Neural cell (in vitro differentiated cells): Measurements from ENCODE around the gene MALRD1. TPM values are rescaled to one million over a fixed set of nuclear protein-coding genes. Genes with fewer than 3 reads are reported as not detected.

Experiments
- H2AFZ ChIP-seq: fragments of 200-600, 300-800 bp; sonication (generic), shearing (Covaris generic); 2 replicates; pipeline ENCODE4 v1.6.0; 2014; ENCODE audit warnings: low read depth, mild to moderate bottlenecking, antibody characterized with exemption, low read length, moderate library complexity
- H3F3A ChIP-seq: fragments of 200-600 bp; shearing (Covaris generic); 2 replicates; pipeline ENCODE4 v1.6.1; 2016; ENCODE audit warnings: mild to moderate bottlenecking, moderate library complexity, mixed read lengths, antibody characterized with exemption, low read length; ENCODE audit not compliant: insufficient read depth, poor library complexity, severe bottlenecking
- H3K27ac ChIP-seq: fragments of 200-600, 300-800 bp; sonication (generic), shearing (Covaris generic); 2 replicates; pipeline ENCODE4 v1.5.1; 2014; ENCODE audit warnings: mild to moderate bottlenecking, low read length, moderate library complexity
- H3K27me3 ChIP-seq: fragments of 300-800, 200-600 bp; sonication (generic), shearing (Covaris generic); 2 replicates; pipeline ENCODE4 v1.6.0; 2014; ENCODE audit warnings: mild to moderate bottlenecking, low read depth, low read length, moderate library complexity; ENCODE audit not compliant: insufficient read depth
- H3K36me3 ChIP-seq: fragments of 300-800, 200-600 bp; sonication (generic), shearing (Covaris generic); 2 replicates; pipeline ENCODE4 v1.5.1; 2014; ENCODE audit warnings: mild to moderate bottlenecking, antibody characterized with exemption, low read length, moderate library complexity; ENCODE audit not compliant: insufficient read depth
- H3K4me2 ChIP-seq: fragments of 300-800, 200-600 bp; sonication (generic), shearing (Covaris generic); 2 replicates; pipeline ENCODE4 v1.6.0; 2014; ENCODE audit warnings: mild to moderate bottlenecking, low read length
- H3K4me3 ChIP-seq: fragments of 300-800, 200-600 bp; sonication (generic), shearing (Covaris generic); 2 replicates; pipeline ENCODE4 v1.5.1; 2014; ENCODE audit warnings: mild to moderate bottlenecking, low read length, moderate library complexity
- H3K79me2 ChIP-seq: fragments of 200-600 bp; shearing (Covaris generic); replicated peaks from 2 replicates; pipeline ENCODE4 v1.6.0; 2014; ENCODE audit warnings: mild to moderate bottlenecking, low read length, moderate library complexity; ENCODE audit not compliant: insufficient read depth
- H3K9ac ChIP-seq: fragments of 300-800, 200-600 bp; sonication (generic), shearing (Covaris generic); 2 replicates; pipeline ENCODE4 v1.6.1; 2016; ENCODE audit warnings: mild to moderate bottlenecking, low read length, mixed read lengths
- H3K9me2 ChIP-seq: fragments of 200-600 bp; shearing (Covaris generic); 2 replicates; pipeline ENCODE4 v1.6.1; 2016; ENCODE audit warnings: mild to moderate bottlenecking, low read length, mixed read lengths; ENCODE audit not compliant: insufficient read depth
- H3K9me3 ChIP-seq: fragments of 200-600, 300-800 bp; sonication (generic), shearing (Covaris generic); 2 replicates; pipeline ENCODE4 v1.6.1; 2016; ENCODE audit warnings: mild to moderate bottlenecking, mixed run types, low read length, moderate library complexity, mixed read lengths
- H4K20me1 ChIP-seq: fragments of 200-600 bp; shearing (Covaris generic); 2 replicates; pipeline ENCODE4 v1.6.1; 2016; ENCODE audit warnings: mild to moderate bottlenecking, mixed run types; ENCODE audit not compliant: insufficient read depth
- CTCF ChIP-seq: fragments of 450-650 bp; IDR thresholded peaks from 2 replicates; pipeline ENCODE4 v1.5.1; 2014; ENCODE audit warnings: antibody characterized with exemption, mild to moderate bottlenecking, moderate library complexity; ENCODE audit not compliant: poor library complexity, severe bottlenecking
- EP300 ChIP-seq: fragments of 450-650 bp; conservative IDR thresholded peaks from 2 replicates; pipeline ENCODE4 v1.6.1; 2014; ENCODE audit warnings: antibody characterized with exemption, mild to moderate bottlenecking, moderate library complexity; ENCODE audit not compliant: poor library complexity, severe bottlenecking
- EZH2 ChIP-seq: fragments of 200-600, 300-800 bp; shearing (Covaris generic), sonication (generic); IDR thresholded peaks from 2 replicates; pipeline ENCODE4 v1.6.1; 2014; ENCODE audit warnings: antibody characterized with exemption, low read length, borderline replicate concordance, mild to moderate bottlenecking; ENCODE audit not compliant: insufficient read depth, poor library complexity, severe bottlenecking
- MXI1 ChIP-seq: fragments of 450-650 bp; conservative IDR thresholded peaks from 2 replicates; pipeline ENCODE4 v1.6.1; 2014; ENCODE audit warnings: antibody characterized with exemption, mild to moderate bottlenecking; ENCODE audit not compliant: poor library complexity, severe bottlenecking
- POLR2AphosphoS5 ChIP-seq: IDR thresholded peaks from 2 replicates; pipeline ENCODE4 v1.6.1; 2012
- RAD21 ChIP-seq: fragments of 450-650 bp; conservative IDR thresholded peaks from 2 replicates; pipeline ENCODE4 v1.6.1; 2014; ENCODE audit warnings: antibody characterized with exemption, mild to moderate bottlenecking, moderate library complexity
- SMC3 ChIP-seq: fragments of 450-650 bp; conservative IDR thresholded peaks from 2 replicates; pipeline ENCODE4 v1.6.1; 2014; ENCODE audit warnings: antibody characterized with exemption, mild to moderate bottlenecking, moderate library complexity; ENCODE audit not compliant: poor library complexity
- TAF1 ChIP-seq: IDR thresholded peaks from 2 replicates; pipeline ENCODE4 v1.6.1; 2012; ENCODE audit warnings: low read depth
- polyA plus RNA-seq: library from polyadenylated mRNA; depleted of rRNA; stranded (reverse); fragments of >200 nt; gene quantifications from 2 replicates; pipeline ENCODE4 v1.2.3, GENCODE V29; 2014
- TF ChIP-seq, protein P1 (sequence below): IDR thresholded peaks from 2 replicates; pipeline ENCODE4 v1.6.1; 2012; ENCODE audit warnings: borderline replicate concordance

The MALRD1 gene
- polyA plus RNA-seq, 1 donor from 2014 or later = 0.21 TPM

- Histone ChIP-seq H3K4me3 (no peak overlapping the region), H3F3A (no peaks in the 10 kb centered on the region), H3K27me3 (no peaks in the 10 kb centered on the region), H3K9me3 (no peaks in the 10 kb centered on the region), H3K9me2 (no peaks in the 10 kb centered on the region), H3K36me3 (no peaks in the 10 kb centered on the region), H3K4me2 (no peak overlapping the region), H2AFZ (no peak overlapping the region), H3K27ac (no peak overlapping the region), H3K79me2 (no peaks in the 10 kb centered on the region), H3K9ac (no peak overlapping the region), H4K20me1 (no peaks in the 10 kb centered on the region)
- TF ChIP-seq SMC3 = no peak
- no peak for TF ChIP-seq EZH2
- no peak for TF ChIP-seq CTCF
- TF ChIP-seq MXI1 = no peak
- TF ChIP-seq, protein P1, sequence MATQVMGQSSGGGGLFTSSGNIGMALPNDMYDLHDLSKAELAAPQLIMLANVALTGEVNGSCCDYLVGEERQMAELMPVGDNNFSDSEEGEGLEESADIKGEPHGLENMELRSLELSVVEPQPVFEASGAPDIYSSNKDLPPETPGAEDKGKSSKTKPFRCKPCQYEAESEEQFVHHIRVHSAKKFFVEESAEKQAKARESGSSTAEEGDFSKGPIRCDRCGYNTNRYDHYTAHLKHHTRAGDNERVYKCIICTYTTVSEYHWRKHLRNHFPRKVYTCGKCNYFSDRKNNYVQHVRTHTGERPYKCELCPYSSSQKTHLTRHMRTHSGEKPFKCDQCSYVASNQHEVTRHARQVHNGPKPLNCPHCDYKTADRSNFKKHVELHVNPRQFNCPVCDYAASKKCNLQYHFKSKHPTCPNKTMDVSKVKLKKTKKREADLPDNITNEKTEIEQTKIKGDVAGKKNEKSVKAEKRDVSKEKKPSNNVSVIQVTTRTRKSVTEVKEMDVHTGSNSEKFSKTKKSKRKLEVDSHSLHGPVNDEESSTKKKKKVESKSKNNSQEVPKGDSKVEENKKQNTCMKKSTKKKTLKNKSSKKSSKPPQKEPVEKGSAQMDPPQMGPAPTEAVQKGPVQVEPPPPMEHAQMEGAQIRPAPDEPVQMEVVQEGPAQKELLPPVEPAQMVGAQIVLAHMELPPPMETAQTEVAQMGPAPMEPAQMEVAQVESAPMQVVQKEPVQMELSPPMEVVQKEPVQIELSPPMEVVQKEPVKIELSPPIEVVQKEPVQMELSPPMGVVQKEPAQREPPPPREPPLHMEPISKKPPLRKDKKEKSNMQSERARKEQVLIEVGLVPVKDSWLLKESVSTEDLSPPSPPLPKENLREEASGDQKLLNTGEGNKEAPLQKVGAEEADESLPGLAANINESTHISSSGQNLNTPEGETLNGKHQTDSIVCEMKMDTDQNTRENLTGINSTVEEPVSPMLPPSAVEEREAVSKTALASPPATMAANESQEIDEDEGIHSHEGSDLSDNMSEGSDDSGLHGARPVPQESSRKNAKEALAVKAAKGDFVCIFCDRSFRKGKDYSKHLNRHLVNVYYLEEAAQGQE = no peak
- TF ChIP-seq RAD21 = no peak
- no peak for TF ChIP-seq POLR2AphosphoS5
- TF ChIP-seq TAF1 = no peak
- no peak for TF ChIP-seq EP300
These were observed 269.4 kb downstream of the MALRD1 start for GRCh38 chr10:19317952-19318351.

- Histone ChIP-seq H3K9ac (no peak overlapping the region), H3F3A (no peaks in the 10 kb centered on the region), H4K20me1 (no peaks in the 10 kb centered on the region), H3K79me2 (no peaks in the 10 kb centered on the region), H3K4me3 (no peak overlapping the region), H3K9me3 (no peaks in the 10 kb centered on the region), H3K4me2 (no peak overlapping the region), H3K27me3 (no peaks in the 10 kb centered on the region), H3K36me3 (no peaks in the 10 kb centered on the region), H3K9me2 (no peaks in the 10 kb centered on the region), H3K27ac (no peak overlapping the region), H2AFZ (no peak overlapping the region)
- TF ChIP-seq CTCF (no peak), RAD21 (no peak), MXI1 (no peak), POLR2AphosphoS5 (no peak), TAF1 (no peak), SMC3 (no peak), EP300 (no peak), EZH2 (no peak)
- TF ChIP-seq, protein P1 = no peak
These were observed 277.0 kb downstream of the MALRD1 start for GRCh38 chr10:19325581-19325980.
